Left cardiac atrium (tissue), 4 donors: ENCODE data around the gene STOML1. TPM values are rescaled to one million over a fixed set of nuclear protein-coding genes. Genes with fewer than 3 reads are reported as not detected.
"Not testable (repeated sequence)": the region's sequence is repeated elsewhere in the genome, so short reads cannot be mapped to it uniquely, and the experiment has no call there.

Experiments
- ATAC-seq, 2 donors: fragments of 200-7000 bp; cut with Tn5 transposase; one replicate each; pipeline ENCODE4 v1.9.1; 2020; ENCODE audit warnings: mild to moderate bottlenecking in 2 of 2, moderate library complexity in 2 of 2
- DNase-seq: peaks from one replicate; pipeline ENCODE4 v3.0.0-alpha.2; 2020
- intact Hi-C, 2 donors: fragments of 100-400 bp; cut with DNase I; formaldehyde crosslinking; loops; one replicate each; pipeline versions ENCODE4 v1.14.1 to v1.15.1; 2022 to 2023
- total RNA-seq, 2 donors: library from RNA; stranded (reverse); fragmentation: NEBNext Ultra II Directional; extraction: Animal tissue kit (Norgen Biotek cat#: 25700); gene quantifications; one replicate each; pipeline ENCODE4 v1.2.1, GENCODE V29; 2021
- donor health status: DM: no; HTN: yes; CAD: no.
- donor health status: DM: no; HTN: yes; CAD: no; lungs with severe emphysema.
- donor health status: DM: yes; HTN: yes; CAD: no.
- donor health status: Dilated cardiomyopathy.

The STOML1 gene
- total RNA-seq, 2 donors from 2014 or later = 20.3 to 21.1 TPM

DNA sequence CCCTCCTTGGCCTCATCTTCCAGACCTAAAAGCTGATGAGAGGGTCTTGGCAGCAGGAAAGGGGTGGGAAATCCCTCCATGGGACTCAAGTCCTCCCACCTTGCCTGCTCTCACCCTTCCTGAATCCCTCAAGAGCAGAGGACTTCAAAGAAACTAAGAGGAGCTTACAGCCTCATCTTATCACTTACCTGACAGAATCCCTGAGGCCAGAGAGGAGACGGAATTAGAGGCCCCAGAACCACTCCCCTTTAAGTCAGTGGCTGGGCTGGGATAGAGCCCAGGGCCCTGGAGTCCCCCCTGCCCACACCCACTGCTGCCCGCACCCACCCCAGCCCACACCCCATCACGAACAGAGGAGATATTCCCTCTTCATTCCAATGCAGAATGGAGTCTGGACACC is 50.6 kb downstream of the STOML1 start:
- DNase-seq (no peak), ATAC-seq (no peak)
- intact Hi-C loops = no loop called here

DNA sequence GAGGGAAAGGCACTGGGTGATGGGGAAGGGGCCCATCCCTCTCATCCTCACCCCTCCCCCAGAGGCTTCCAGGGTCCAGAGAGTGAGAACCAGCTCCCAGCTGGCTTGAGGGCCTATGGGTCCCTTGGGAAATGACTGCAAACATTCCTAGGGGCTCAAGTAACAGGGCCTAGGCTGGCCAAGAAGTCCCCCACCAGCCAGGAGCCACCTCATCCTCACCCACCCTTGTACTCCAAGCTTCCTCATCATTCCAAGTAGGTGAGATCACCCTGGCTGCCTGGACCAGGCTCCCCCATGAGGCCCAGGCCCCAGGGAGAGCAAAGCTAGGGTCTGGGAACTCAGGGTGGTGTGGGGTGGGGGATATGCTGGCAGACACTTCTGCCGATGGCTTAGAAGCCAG is 51.1 kb downstream of the STOML1 start:
- intact Hi-C loops = no loop called here
- DNase-seq (no peak), ATAC-seq (peak; percentile 24 to 60)

DNA sequence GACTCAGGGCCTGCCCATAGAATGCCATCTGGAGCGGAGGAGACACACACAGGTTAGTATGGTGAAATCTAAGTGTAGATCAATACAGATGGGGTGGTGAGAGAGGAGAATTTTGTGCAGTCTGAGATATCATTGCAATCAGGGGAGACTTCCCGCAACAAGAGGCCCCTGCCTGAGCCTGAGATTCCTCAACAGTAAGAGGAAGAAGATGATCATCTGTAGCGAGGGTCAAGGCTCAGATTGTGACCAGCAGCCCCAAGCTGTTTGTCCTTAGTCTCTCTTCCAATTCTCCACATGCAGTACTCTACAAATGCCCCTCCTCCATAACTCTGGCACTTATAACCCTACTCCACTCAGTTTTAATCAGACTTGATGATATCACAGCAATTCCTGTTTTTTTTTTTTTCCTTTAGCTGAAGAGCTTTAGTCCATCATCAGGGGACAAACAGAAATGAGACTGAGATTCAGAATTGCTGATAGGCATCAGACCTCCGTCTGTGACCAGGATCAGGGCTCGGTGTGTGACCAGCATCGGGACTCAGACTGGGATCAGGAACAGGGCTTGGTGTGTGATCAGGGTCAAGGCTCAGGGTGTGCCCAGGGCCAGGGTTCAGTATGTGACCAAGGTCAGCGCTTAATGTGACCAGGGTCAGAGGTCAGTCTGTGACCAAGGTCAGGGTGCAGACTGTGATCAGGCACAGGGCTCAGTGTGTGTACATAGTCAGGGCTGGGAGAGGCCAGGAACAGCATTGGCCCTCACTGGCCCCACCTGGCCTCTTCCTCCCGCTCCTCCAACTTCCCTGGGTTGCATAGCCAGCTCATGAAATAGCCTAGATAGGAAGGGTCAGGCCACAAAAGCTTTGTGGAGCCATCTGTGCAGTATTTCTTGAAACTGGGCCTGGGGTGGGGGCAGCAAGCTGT is 51.8 kb downstream of the STOML1 start:
- no peak for DNase-seq
- ATAC-seq = peak in 1 of 2 donors; percentile 27
- intact Hi-C loops = no loop called here

DNA sequence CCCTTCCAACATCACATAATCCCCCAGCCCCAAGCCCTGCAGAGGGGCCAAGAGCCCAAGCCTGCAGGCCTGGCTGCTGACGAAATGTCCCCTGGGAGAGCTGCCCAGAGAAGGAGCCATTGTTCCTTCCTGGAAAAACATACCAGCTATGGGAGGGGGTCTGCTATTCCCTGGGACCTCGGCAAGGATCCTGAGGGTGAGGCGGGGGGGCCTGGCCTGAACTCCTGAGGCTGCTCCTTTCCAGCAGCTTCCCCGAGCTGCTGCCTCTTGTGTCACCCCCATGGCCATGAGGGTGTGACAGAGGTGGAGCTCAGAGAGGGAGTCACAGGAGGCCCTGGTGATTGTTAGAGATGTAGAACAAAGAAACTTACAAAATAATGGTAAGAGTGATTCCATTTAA is 53.0 kb downstream of the STOML1 start:
- no peak for DNase-seq
- ATAC-seq = no peak

DNA sequence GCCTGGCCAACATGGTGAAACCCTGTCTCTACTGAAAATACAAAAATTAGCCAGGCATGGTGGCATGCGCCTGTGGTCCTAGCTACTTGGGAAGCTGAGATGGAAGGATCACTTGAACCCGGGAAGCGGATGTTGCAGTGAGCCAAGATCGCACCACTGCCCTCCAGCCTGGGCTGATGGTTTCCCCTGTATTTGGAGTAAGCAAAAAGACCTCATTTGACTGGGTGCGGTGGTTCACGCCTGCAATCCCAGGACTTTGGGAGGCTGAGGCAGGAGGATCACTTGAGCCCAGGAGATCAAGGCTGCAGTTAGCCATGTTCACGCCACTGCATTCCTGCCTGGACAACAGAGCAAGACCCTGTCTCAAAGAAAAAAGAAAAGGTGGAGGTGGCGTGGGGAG is 53.6 kb downstream of the STOML1 start:
- intact Hi-C loops, ATAC-seq, DNase-seq: not testable (repeated sequence)

More for the DNA sequence above, 53.0 kb downstream of the STOML1 start:
- intact Hi-C loops = no loop called here

DNA sequence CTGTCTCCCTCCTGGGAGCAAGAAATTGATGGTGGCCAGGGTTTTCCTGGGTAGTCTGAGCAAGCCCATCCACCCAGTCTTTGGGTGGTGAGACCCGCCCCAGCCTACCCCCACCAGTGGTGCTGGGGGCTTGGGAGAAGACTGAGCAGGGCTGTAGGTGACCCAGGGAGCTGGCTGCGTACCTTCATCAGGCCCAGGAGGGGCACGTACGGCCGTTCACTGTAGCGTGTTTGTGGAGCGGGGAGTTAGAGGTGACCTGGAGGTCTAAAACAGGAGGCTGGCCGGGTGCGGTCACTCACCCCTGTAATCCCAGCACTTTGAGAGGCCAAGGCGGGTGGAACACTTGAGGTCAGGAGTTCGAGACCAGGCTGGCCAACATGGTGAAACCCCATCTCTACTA is 54.4 kb downstream of the STOML1 start:
- no peak for DNase-seq
- intact Hi-C loops = no loop called here
- no peak for ATAC-seq

DNA sequence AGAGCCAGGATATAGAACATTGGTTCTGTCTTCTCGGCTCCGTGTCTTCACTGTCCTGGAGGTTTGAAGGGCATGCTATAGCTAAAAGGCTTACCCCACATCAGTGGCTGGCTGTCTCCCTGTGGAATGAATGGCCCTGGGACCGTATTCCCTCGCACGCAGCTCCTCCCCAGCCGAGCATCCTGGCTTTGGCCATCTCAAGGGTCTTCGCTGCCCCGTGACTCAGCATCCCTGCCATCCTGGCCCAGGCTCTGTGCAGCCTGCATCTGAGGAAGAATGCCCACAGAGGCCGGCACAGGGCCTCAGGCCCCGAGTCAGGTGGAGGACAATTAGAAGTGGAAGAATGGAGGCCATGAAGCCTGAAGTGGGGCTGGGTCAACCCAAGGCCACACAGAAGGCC is 54.8 kb downstream of the STOML1 start:
- peak; percentile 17 for DNase-seq
- intact Hi-C loops = no loop called here
- no peak for ATAC-seq

DNA sequence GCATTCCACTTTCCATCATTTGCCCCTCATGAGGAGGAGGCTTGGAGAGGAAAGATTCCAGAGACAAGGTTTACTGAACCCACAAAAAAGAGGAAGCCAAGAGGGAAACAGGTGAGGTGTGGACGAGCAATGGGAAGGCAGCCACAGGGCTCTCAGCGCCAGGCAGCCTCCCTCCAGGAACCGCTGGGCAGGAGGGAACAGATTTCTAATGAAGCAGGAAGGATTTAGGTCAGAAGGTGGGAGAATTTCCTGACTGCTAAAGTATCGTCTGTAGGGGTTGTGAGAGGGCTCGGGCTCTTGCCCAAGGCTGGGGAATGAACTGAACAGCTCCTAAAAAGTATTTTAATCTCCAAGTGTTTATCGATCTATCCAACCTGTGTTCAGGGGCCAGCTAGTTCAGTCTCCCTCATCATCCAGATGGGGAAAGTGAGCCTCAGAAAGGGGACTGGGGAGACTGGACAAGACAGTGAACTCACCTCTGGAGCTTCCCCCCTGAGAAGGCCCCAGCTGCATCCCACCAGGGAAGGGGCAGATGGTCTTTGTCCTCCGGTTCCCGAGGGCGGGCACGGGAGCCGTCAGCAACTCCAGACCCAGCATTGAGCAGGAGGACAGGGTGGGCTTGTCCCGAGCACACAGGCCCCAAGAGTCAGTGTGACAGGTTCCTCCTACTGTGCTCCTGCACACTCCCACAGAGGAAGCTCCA is 55.4 kb downstream of the STOML1 start:
- DNase-seq (no peak), ATAC-seq (peak in 1 of 2 donors; percentile 23)
- intact Hi-C loops = no loop called here

DNA sequence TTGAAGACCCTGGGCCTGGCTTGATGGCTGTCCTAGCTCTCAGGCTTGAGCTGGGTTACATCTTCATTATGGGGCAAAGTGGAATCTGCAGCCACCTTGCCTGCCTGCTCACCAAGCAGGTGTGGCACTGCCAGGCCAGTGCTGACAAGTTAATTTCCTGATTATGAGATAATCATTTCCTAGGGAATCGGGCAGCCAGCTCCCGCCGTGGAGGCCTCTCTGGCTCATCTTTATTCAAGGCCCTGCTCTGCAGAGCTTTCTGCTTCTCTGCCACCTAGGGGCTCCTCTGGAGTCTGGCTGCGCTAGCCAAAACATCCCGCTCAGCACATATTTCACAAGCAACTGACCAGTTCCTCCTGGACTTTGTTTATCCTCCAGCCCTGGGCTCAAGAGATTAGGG is 55.9 kb downstream of the STOML1 start:
- intact Hi-C loops = no loop called here
- peak; percentile 6 to 39 for ATAC-seq
- DNase-seq = no peak

DNA sequence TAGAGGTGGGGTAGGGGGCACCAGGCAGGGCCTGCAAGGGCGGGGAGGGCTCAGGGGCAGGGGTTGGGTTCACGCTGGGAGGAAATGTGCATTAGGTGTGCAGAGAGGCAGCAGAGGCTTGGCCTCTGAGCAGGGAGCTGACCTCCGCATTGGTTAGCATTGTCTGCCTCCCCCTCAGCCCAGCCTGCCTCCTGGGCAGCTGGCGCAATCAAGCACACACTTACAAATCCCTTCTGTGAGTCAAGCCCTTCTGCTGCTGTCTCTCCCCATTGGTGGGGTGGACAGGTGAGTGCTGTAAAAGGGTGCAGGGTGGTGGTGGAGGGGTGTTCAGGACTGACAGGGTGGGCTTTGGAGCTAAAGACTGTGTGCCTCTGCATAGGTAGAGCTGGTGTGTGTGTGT is 56.5 kb downstream of the STOML1 start:
- ATAC-seq (peak in 1 of 2 donors; percentile 44), DNase-seq (no peak)
- intact Hi-C loops = no loop called here

DNA sequence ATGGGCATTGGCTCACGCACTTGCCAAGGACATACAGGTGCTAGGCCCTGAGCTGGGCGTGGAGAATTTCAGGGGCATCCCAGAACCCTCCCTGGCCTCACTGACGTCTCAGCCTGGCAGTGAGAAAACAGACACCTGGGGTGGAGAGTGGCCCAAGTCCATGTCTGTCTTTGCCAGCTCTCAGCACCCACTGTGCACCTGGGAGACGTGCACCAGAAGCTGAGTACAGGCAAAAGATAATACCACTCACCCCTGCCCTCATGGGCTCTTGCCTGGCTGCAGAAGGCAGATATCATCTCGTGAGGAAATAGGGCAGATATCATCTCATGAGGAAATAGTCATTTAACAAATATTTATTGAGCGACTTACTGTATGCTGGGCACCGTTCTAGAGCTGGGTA is 57.8 kb downstream of the STOML1 start:
- intact Hi-C loops = no loop called here
- DNase-seq = no peak

DNA sequence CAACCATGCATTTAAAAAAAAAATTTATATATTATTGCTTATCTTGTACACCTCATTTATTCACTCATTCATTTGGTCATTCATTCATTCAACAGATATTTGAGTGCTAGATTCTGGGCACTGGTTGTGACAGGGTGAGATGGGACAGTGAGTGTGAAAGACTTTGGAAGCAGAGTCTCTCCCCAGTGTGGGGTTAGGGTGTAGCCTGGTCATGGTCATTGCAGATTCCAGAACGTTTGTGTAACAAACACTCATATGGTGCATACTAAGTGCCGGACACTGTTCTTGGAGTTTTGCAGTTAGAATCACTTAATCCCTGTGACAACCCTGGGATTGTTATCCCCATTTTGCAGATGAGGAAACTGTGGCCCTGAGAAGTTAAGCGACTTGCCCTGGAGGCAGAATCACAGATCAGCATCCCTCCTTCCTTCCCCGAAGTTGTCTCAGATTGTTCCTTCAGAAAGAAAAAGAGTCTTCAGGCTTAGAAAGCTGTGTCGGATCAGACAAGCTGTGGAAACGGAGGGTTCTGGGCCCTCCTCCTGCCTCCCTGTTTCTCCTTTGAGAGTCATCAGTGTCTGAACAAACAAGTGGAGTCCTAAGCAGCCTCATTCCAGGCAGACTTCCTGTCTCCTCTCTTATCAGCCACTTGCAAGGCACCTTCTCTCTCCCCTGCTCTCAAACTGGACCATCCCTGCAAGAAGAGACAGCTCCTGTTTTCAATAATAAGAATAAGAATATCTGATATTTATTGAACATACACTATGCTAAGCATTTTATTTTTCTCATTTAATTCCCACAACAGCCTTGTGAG is 59.5 kb downstream of the STOML1 start:
- ATAC-seq = no peak
- intact Hi-C loops = no loop called here
- DNase-seq = peak; percentile 3

More for the DNA sequence above, 57.8 kb downstream of the STOML1 start:
- ATAC-seq = no peak

DNA sequence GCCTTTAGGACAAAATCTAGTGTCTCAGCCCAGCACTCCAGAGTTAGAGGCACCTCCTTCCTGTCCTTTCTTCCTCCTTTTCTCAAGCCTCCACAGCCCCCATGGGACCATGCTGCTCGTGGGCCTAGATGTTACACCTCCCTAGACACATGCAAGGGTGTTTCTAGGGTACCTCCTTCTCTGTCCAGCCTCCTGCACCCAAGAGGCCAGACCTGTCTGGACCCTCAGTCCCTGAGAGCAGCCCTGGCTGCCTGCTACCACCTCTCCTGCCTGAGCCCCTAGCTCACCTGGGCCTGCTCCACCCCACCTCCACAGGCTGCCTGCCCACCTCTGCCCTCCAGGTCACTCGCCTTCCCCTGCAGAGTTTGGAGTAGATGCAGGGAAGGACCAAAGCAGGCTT is 60.7 kb downstream of the STOML1 start:
- ATAC-seq (no peak), DNase-seq (no peak)
- intact Hi-C loops = no loop called here

DNA sequence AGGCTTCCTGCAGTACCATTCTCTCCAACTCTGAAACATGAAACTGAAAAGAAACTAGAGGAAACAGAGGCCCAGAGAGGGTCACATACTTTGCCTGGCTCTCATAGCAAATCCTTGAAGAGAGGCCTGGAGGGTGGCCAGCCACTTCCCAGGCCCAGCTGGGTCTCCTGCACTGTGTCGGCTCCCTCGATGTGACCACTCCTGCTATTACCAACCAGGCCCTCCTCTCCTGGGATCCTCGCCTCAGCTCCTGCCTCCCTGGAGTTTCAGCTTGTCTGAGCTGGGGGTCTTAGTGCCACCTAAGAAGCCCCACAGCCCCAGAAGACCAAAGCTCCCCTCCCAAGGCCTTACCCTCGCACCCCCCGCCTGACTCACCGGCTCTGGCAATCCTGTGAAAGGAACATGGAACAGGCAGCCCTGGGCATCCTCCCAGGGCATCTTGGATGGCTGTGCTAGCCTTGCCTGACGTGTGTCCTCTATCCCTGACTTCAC is 61.3 kb downstream of the STOML1 start:
- DNase-seq = peak; percentile 68
- ATAC-seq = peak in 1 of 2 donors; percentile 3
- intact Hi-C loops = no loop called here

DNA sequence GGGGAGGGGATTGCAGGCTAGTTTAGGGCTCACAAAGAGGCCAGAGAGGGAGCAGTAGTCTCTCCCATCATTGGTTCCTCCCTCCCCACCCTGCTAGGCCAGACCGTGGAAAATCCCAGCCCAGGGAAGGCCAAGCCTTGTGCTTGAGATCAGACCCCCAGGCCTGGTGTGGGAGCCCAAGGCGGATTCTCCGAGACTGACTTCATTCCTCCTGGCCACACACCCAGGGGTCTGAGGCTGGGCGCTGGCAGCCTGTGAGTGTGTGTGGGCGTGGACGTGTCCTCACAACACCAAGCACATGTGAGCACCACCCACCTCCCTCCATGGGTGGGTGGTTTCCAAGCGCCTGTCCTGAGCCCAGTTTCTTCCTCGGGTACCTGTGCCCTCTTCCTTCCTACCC is 61.7 kb downstream of the STOML1 start:
- peak; percentile 81 for DNase-seq
- peak in 1 of 2 donors; percentile 33 for ATAC-seq
- intact Hi-C loops = no loop called here

DNA sequence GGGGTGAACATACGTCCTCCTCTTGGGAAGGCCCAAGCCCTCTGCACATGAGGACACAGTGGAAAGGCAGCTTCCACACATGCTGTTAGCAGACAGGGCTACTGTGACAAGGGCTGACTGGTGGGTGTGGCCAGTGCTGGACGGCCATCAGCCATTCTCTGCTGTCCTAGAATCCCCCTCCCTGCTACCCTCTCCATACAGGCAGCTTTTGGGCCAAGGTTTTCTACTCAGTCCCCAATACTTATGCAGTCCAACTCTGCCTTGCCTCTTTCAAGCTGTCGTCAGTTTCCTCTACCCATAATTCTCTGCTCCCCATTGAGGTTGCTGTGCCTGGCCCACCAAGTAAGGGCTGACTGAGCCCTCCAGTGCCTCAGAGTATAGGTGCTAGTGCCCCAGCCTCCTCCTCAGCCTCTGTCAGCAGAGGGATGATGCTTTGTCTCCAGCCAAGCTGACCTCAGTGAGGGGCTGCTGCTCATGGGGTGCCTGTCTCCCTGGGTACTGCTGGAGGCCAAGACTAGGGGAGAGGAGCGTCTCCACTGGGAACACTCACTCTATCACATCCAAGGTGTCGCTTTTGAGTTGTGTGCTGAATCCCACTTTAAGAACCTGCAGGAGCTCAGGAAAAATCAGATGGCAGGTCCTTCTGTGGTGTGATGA is 63.0 kb downstream of the STOML1 start:
- peak in 1 of 2 donors; percentile 1 for ATAC-seq
- intact Hi-C loops = no loop called here
- no peak for DNase-seq
